Measurements from ENCODE around the gene PIEZO1. TPM values are rescaled to one million over a fixed set of nuclear protein-coding genes. Genes with fewer than 3 reads are reported as not detected.

PIEZO1 gene
- total RNA-seq, 1 experiment from 2014 or later, result 391 TPM

DNA sequence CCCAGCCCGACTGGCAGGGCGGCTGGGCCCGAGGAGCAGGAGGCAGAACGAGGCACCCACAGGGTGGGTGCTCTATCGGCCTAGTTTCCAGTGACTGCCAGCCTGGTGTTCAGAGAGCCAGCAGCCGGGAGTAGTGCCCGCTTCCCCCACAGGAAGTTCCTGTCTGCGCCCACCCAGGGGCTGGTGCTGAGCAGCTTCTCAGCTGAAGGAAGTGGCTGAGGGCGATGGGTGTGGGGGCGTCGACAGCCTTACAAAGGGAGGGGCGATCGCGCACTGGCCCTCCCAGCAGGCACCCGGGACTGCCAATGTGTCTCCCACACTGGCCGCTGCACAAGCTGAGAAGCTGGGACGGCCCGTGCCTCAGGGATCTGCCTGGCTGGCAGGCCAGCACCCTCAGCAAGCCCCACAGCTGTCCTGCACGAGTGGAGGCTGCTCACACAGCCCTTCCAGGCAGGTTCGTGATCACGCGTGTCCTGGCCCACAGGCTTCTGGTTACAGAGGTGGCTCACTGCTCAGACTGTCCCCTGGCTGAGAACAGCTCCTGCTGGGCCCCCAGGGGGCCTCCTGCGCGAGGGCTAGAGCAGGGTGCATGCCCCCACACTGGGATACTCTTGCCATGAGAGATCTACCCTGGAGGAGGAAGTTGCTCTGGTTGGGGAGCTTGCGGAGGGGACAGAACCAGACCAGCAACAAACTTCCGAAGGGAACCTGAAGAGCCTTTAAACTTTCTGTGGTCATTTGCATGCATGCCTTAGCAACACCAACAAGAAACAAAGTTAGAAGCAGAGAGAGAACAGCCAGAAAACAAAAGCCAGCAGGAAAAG is 81.3 kb downstream of the PIEZO1 start:
- no peak overlapping the region for H3K4me3 ChIP-seq
- no peak overlapping the region for H2AFZ ChIP-seq
- no peak overlapping the region for H3K27ac ChIP-seq
- peaks cover 6% of the 10 kb centered on the region; the same call in 1 of the 2 replicates for H4K20me1 ChIP-seq (ENCODE audit: insufficient read depth)
- TF ChIP-seq, protein P1, sequence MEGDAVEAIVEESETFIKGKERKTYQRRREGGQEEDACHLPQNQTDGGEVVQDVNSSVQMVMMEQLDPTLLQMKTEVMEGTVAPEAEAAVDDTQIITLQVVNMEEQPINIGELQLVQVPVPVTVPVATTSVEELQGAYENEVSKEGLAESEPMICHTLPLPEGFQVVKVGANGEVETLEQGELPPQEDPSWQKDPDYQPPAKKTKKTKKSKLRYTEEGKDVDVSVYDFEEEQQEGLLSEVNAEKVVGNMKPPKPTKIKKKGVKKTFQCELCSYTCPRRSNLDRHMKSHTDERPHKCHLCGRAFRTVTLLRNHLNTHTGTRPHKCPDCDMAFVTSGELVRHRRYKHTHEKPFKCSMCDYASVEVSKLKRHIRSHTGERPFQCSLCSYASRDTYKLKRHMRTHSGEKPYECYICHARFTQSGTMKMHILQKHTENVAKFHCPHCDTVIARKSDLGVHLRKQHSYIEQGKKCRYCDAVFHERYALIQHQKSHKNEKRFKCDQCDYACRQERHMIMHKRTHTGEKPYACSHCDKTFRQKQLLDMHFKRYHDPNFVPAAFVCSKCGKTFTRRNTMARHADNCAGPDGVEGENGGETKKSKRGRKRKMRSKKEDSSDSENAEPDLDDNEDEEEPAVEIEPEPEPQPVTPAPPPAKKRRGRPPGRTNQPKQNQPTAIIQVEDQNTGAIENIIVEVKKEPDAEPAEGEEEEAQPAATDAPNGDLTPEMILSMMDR (conservative IDR thresholded peaks at IDR 0.05), result no peak
- no peak for TF ChIP-seq EZH2 (IDR thresholded peaks at IDR 0.05; ENCODE audit: low read depth)
- CTCF ChIA-PET, result no interaction called here
- intact Hi-C loops (cut with micrococcal nuclease; ENCODE audit: unreplicated experiment), result no loop called here
- H3K36me3 ChIP-seq (ENCODE audit: low read depth), result no peaks in the 10 kb centered on the region
- no peaks in the 10 kb centered on the region for H3K9me3 ChIP-seq (ENCODE audit: insufficient read depth, low read depth)
- POLR2A ChIA-PET (ENCODE audit: unreplicated experiment), result no interaction called here
- peaks cover 19% of the 10 kb centered on the region for H3K4me1 ChIP-seq (replicated peaks; ENCODE audit: insufficient read depth)
- peaks cover 19% of the 10 kb centered on the region; the same call in 1 of the 2 replicates for H3K79me2 ChIP-seq (ENCODE audit: low read depth)
- no peaks in the 10 kb centered on the region for H3K9me2 ChIP-seq (ENCODE audit: insufficient read depth)
- H3F3A ChIP-seq (ENCODE audit: insufficient read depth, low read depth), result peaks cover 14% of the 10 kb centered on the region; the same call in 1 of the 2 replicates
- no peaks in the 10 kb centered on the region for H3K27me3 ChIP-seq (ENCODE audit: insufficient read depth, low read depth)
- no peak for DNase-seq
- BruUV-seq (replicated peaks), result no TSS peak
- H3K4me2 ChIP-seq, result no peak overlapping the region

DNA sequence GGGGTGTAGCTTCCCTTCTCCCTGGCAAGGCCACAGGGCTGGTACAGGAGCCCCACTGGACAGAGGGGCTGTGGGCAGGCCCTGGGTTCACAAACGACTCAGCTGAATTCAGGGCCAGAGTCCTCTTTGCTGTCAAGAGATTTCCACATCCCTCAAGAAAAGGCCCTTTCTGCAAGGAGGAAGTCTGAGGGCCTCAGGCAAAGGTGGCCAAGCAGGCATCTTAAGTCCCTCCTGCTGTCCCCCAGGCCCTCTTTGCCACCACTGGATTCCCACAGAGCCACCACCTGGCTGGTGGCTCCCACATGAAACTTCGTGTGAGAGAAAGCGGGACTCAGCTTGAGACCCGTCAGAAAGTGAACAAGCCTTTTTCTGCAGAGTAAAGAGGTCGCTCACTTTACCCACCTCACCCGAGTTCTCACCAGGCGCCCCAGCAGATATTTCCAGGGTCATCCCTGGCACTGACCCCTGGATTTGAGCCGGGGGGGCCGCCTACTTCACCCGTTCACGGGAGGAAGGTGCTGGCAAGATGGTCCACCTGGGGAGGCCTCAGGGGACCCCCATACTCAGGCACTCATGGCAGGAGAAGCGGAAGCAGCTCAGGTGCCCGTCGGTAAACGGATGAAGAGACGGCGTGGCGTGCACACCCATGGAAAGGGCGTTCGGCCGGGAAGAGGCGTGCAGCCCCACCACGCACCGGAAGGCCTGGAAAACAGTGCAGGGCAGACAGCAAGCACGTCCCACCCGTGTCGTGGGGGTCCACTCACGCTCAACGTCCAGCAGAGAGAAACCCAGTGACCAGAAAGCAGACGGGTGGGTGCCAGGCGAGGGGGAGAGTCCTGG is 82.4 kb downstream of the PIEZO1 start:
- no peaks in the 10 kb centered on the region for H3K9me3 ChIP-seq (ENCODE audit: insufficient read depth, low read depth)
- no peaks in the 10 kb centered on the region for H3K27me3 ChIP-seq (ENCODE audit: insufficient read depth, low read depth)
- peaks cover 8% of the 10 kb centered on the region; the same call in 1 of the 2 replicates for H3F3A ChIP-seq (ENCODE audit: insufficient read depth, low read depth)
- no peak overlapping the region for H3K4me2 ChIP-seq
- H3K36me3 ChIP-seq (ENCODE audit: low read depth), result no peaks in the 10 kb centered on the region
- H3K27ac ChIP-seq, result no peak overlapping the region
- ChIA-PET CTCF (interaction anchor here (0.6 kb wide), 1 partner anchor 15 kb away, joined by 4 read pairs; no protein-coding TSS in a partner anchor), POLR2A (ENCODE audit: unreplicated experiment) (interaction anchor here (0.6 kb wide), 1 partner anchor 27 kb away, joined by 4 read pairs; no protein-coding TSS in a partner anchor)
- H3K79me2 ChIP-seq (ENCODE audit: low read depth), result peaks cover 15% of the 10 kb centered on the region; the same call in 1 of the 2 replicates
- H3K4me1 ChIP-seq (replicated peaks; ENCODE audit: insufficient read depth), result peaks cover 16% of the 10 kb centered on the region
- intact Hi-C loops (cut with micrococcal nuclease; ENCODE audit: unreplicated experiment), result no loop called here
- H3K4me3 ChIP-seq, result no peak overlapping the region
- H4K20me1 ChIP-seq (ENCODE audit: insufficient read depth), result peaks cover 6% of the 10 kb centered on the region; the same call in 1 of the 2 replicates
- no peak overlapping the region for H2AFZ ChIP-seq
- no peaks in the 10 kb centered on the region for H3K9me2 ChIP-seq (ENCODE audit: insufficient read depth)
- no peak for DNase-seq
- TF ChIP-seq EZH2 (IDR thresholded peaks at IDR 0.05; ENCODE audit: low read depth), result no peak
- TF ChIP-seq, protein P1 (conservative IDR thresholded peaks at IDR 0.05), result no peak
- BruUV-seq (replicated peaks), result no TSS peak

Measured in PC-9 (cell line).